IPS-18a (cell line): ENCODE results near the gene RRN3.
"Not testable (repeated sequence)": the region's sequence is repeated elsewhere in the genome, so short reads cannot be mapped to it uniquely, and the experiment has no call there.

Experiments used
- H3K27ac ChIP-seq: one replicate; pipeline ENCODE4 v1.5.1; 2013; ENCODE audit warnings: low read length
- H3K27me3 ChIP-seq: one replicate; pipeline ENCODE4 v1.6.1; 2013; ENCODE audit warnings: mild to moderate bottlenecking, low read length; ENCODE audit not compliant: control insufficient read depth, insufficient read depth
- H3K36me3 ChIP-seq: one replicate; pipeline ENCODE4 v1.6.1; 2013; ENCODE audit warnings: low read depth, low read length; ENCODE audit not compliant: control insufficient read depth
- H3K4me1 ChIP-seq: one replicate; pipeline ENCODE4 v1.6.1; 2013; ENCODE audit warnings: low read depth, low read length; ENCODE audit not compliant: control insufficient read depth
- H3K4me3 ChIP-seq: one replicate; pipeline ENCODE4 v1.5.1; 2013; ENCODE audit warnings: low read length
- H3K9ac ChIP-seq: one replicate; pipeline ENCODE4 v1.6.1; 2013; ENCODE audit warnings: mild to moderate bottlenecking, low read length, moderate library complexity
- H3K9me3 ChIP-seq: one replicate; pipeline ENCODE4 v1.6.1; 2013; ENCODE audit warnings: low read depth, low read length; ENCODE audit not compliant: control insufficient read depth

Gene RRN3

GRCh38 chr16:15028345-15028715 lies 65.7 kb downstream of the RRN3 start:
- not testable (repeated sequence) for H3K4me3 ChIP-seq, H3K9ac ChIP-seq, H3K4me1 ChIP-seq, H3K27ac ChIP-seq, H3K27me3 ChIP-seq, H3K9me3 ChIP-seq
- peaks cover 32% of the 10 kb centered on the region for H3K36me3 ChIP-seq

- H3K4me3 ChIP-seq, H3K9me3 ChIP-seq, H3K27me3 ChIP-seq, H3K9ac ChIP-seq, H3K27ac ChIP-seq, H3K4me1 ChIP-seq: not testable (repeated sequence)
- H3K36me3 ChIP-seq = peaks cover 32% of the 10 kb centered on the region
Measured at GRCh38 chr16:15027503-15028344, 66.3 kb downstream of the RRN3 start.

- not testable (repeated sequence) for H3K4me1 ChIP-seq, H3K27me3 ChIP-seq, H3K4me3 ChIP-seq, H3K27ac ChIP-seq, H3K9ac ChIP-seq, H3K9me3 ChIP-seq
- H3K36me3 ChIP-seq = peaks cover 27% of the 10 kb centered on the region
Measured at GRCh38 chr16:15027051-15027450, 67.0 kb downstream of the RRN3 start.

- not testable (repeated sequence) for H3K27me3 ChIP-seq, H3K27ac ChIP-seq, H3K4me3 ChIP-seq, H3K9ac ChIP-seq, H3K9me3 ChIP-seq, H3K4me1 ChIP-seq
- H3K36me3 ChIP-seq = peaks cover 21% of the 10 kb centered on the region
Measured at GRCh38 chr16:15025234-15025951, 68.7 kb downstream of the RRN3 start.

- not testable (repeated sequence) for H3K27ac ChIP-seq, H3K27me3 ChIP-seq, H3K4me3 ChIP-seq, H3K9ac ChIP-seq, H3K4me1 ChIP-seq, H3K9me3 ChIP-seq
- H3K36me3 ChIP-seq = peaks cover 21% of the 10 kb centered on the region
Measured at GRCh38 chr16:15024858-15025199, 69.2 kb downstream of the RRN3 start.

- H3K27ac ChIP-seq, H3K4me3 ChIP-seq, H3K4me1 ChIP-seq, H3K9ac ChIP-seq, H3K9me3 ChIP-seq, H3K27me3 ChIP-seq: not testable (repeated sequence)
- peaks cover 22% of the 10 kb centered on the region for H3K36me3 ChIP-seq
Measured at GRCh38 chr16:15023381-15024077, 70.5 kb downstream of the RRN3 start.

GRCh38 chr16:15022194-15022593 lies 71.9 kb downstream of the RRN3 start:
- H3K9me3 ChIP-seq, H3K9ac ChIP-seq, H3K4me1 ChIP-seq, H3K27ac ChIP-seq, H3K4me3 ChIP-seq, H3K27me3 ChIP-seq: not testable (repeated sequence)
- peaks cover 26% of the 10 kb centered on the region for H3K36me3 ChIP-seq

GRCh38 chr16:15021429-15021828 lies 72.6 kb downstream of the RRN3 start:
- H3K9ac ChIP-seq, H3K4me3 ChIP-seq, H3K9me3 ChIP-seq, H3K27me3 ChIP-seq, H3K27ac ChIP-seq, H3K4me1 ChIP-seq: not testable (repeated sequence)
- peaks cover 34% of the 10 kb centered on the region for H3K36me3 ChIP-seq

- H3K4me1 ChIP-seq, H3K9me3 ChIP-seq, H3K27me3 ChIP-seq, H3K9ac ChIP-seq, H3K4me3 ChIP-seq, H3K27ac ChIP-seq: not testable (repeated sequence)
- peaks cover 27% of the 10 kb centered on the region for H3K36me3 ChIP-seq
Measured at GRCh38 chr16:15016951-15017580, 77.0 kb downstream of the RRN3 start.

GRCh38 chr16:15016354-15016753 lies 77.7 kb downstream of the RRN3 start:
- not testable (repeated sequence) for H3K4me3 ChIP-seq, H3K9ac ChIP-seq, H3K4me1 ChIP-seq, H3K27me3 ChIP-seq, H3K27ac ChIP-seq, H3K9me3 ChIP-seq
- peaks cover 27% of the 10 kb centered on the region for H3K36me3 ChIP-seq

- peaks cover 27% of the 10 kb centered on the region for H3K36me3 ChIP-seq
- not testable (repeated sequence) for H3K9me3 ChIP-seq, H3K4me3 ChIP-seq, H3K4me1 ChIP-seq, H3K9ac ChIP-seq, H3K27me3 ChIP-seq, H3K27ac ChIP-seq
Measured at GRCh38 chr16:15015671-15016070, 78.4 kb downstream of the RRN3 start.
